H1 (cell line): Measurements from ENCODE around the gene RMP24.

Source experiments
- CTCF ChIA-PET: fragments of 300-600 bp; sonication (Branson Sonifier 250); formaldehyde crosslinking; loops from one replicate; lab custom pipeline; 2021; ENCODE audit not compliant: partially characterized antibody; lab: Charles Lee
- POLR2A ChIA-PET: fragments of 300-600 bp; sonication (Branson Sonifier 250); formaldehyde crosslinking; loops from one replicate; lab custom pipeline; 2021; ENCODE audit warnings: inconsistent platforms; ENCODE audit not compliant: partially characterized antibody; lab: Charles Lee
- DNase-seq, 2 experiments: peaks; one replicate each; pipeline versions ENCODE4 v3.0.0 to v3.0.0-alpha.2; 2010 to 2022; ENCODE audit warnings: low spot score in 2 of 2, low read depth in 1 of 2, mixed read lengths in 1 of 2
- FAIRE-seq: peaks from 2 replicates; lab custom pipeline; 2011; peaks lifted over from hg19 to GRCh38; lab: Jason Lieb, UNC
- H2AFZ ChIP-seq: 2 replicates; pipeline ENCODE4 v1.8.1; 2012; ENCODE audit warnings: low read length, inconsistent platforms
- H2AK5ac ChIP-seq: 2 replicates; pipeline ENCODE4 v1.6.1; 2013; ENCODE audit warnings: low read depth, low read length
- H2BK120ac ChIP-seq: replicated peaks from 2 replicates; pipeline ENCODE3; 2013; ENCODE audit warnings: low read depth, low read length, inconsistent platforms
- H2BK12ac ChIP-seq: 2 replicates; pipeline ENCODE4 v1.6.1; 2013; ENCODE audit warnings: low read depth, low read length
- H2BK15ac ChIP-seq: 2 replicates; pipeline ENCODE4 v1.6.1; 2013; ENCODE audit warnings: low read length
- H2BK20ac ChIP-seq: 2 replicates; pipeline ENCODE4 v1.6.1; 2013; ENCODE audit warnings: low read length
- H2BK5ac ChIP-seq: 2 replicates; pipeline ENCODE4 v1.6.1; 2013; ENCODE audit warnings: low read depth, low read length
- H3K14ac ChIP-seq: 2 replicates; pipeline ENCODE4 v1.6.1; 2013; ENCODE audit warnings: inconsistent platforms; ENCODE audit not compliant: insufficient read length
- H3K18ac ChIP-seq: 2 replicates; pipeline ENCODE4 v1.6.1; 2013; ENCODE audit warnings: low read length; ENCODE audit errors: extremely low read depth
- H3K23ac ChIP-seq: 2 replicates; pipeline ENCODE4 v1.6.1; 2013; ENCODE audit warnings: inconsistent platforms; ENCODE audit not compliant: insufficient read length
- H3K23me2 ChIP-seq: 2 replicates; pipeline ENCODE4 v1.6.1; 2013; ENCODE audit warnings: low read depth, low read length
- H3K27ac ChIP-seq: 2 replicates; pipeline ENCODE4 v1.6.1; 2011; ENCODE audit warnings: low read depth, low read length, inconsistent platforms
- H3K27me3 ChIP-seq, 4 experiments: replicated peaks in 1 of 4; 1 replicate in 1 of 4; 2 replicates in 3 of 4; pipeline versions ENCODE4 v1.6.1 to v1.8.1; 2011 to 2013; ENCODE audit warnings: low read length in 3 of 4, mild to moderate bottlenecking in 3 of 4, inconsistent platforms in 2 of 4, mixed read lengths in 2 of 4, moderate library complexity in 1 of 4; ENCODE audit not compliant: control insufficient read depth in 3 of 4, insufficient read depth in 3 of 4; ENCODE audit errors: extremely low read depth in 1 of 4
- H3K36me3 ChIP-seq, 4 experiments: 2 replicates each; pipeline versions ENCODE4 v1.6.1 to v1.8.1; 2011 to 2013; ENCODE audit warnings: mild to moderate bottlenecking in 4 of 4, low read length in 3 of 4, moderate library complexity in 2 of 4, control low read depth in 1 of 4, inconsistent platforms in 1 of 4; ENCODE audit not compliant: insufficient read depth in 4 of 4, control insufficient read depth in 2 of 4
- H3K4ac ChIP-seq: replicated peaks from 2 replicates; pipeline ENCODE3; 2013; ENCODE audit warnings: low read length, low read depth, mixed read lengths, inconsistent platforms; ENCODE audit not compliant: insufficient read length
- H3K4me1 ChIP-seq, 4 experiments: replicated peaks in 1 of 4; 1 replicate in 1 of 4; 2 replicates in 3 of 4; pipeline versions ENCODE4 v1.6.1 to v1.8.1; 2011 to 2013; ENCODE audit warnings: low read length in 3 of 4, inconsistent platforms in 2 of 4, mixed read lengths in 1 of 4; ENCODE audit not compliant: insufficient read depth in 4 of 4, control insufficient read depth in 3 of 4
- H3K4me2 ChIP-seq, 2 experiments: 2 replicates each; pipeline versions ENCODE4 v1.6.1 to v1.8.1; 2011 to 2013; ENCODE audit warnings: low read depth in 2 of 2, low read length in 2 of 2, control low read depth in 1 of 2, inconsistent platforms in 1 of 2, mild to moderate bottlenecking in 1 of 2; ENCODE audit not compliant: insufficient read depth in 1 of 2
- H3K4me3 ChIP-seq, 4 experiments: fragments of 200-600, 300-600 bp in 1 of 4; sonication (generic), shearing (Covaris generic), sonication (Bioruptor Twin) in 1 of 4; 2 replicates each; pipeline versions ENCODE4 v1.5.1 to v1.8.1; 2011 to 2016; ENCODE audit warnings: low read length in 4 of 4, low read depth in 3 of 4, control low read depth in 2 of 4, inconsistent platforms in 2 of 4, mild to moderate bottlenecking in 2 of 4, mixed read lengths in 1 of 4, moderate library complexity in 1 of 4; ENCODE audit not compliant: insufficient read depth in 2 of 4; ENCODE audit errors: extremely low read depth in 1 of 4
- H3K56ac ChIP-seq: replicated peaks from 2 replicates; pipeline ENCODE3; 2013; ENCODE audit warnings: low read depth, mild to moderate bottlenecking, mixed read lengths, low read length, inconsistent platforms; ENCODE audit not compliant: insufficient read length
- H3K79me1 ChIP-seq: 2 replicates; pipeline ENCODE4 v1.6.1; 2013; ENCODE audit warnings: low read depth, low read length, control low read depth
- H3K79me2 ChIP-seq, 2 experiments: 2 replicates each; pipeline versions ENCODE4 v1.6.1 to v1.8.1; 2012 to 2013; ENCODE audit warnings: low read length in 2 of 2, mild to moderate bottlenecking in 2 of 2, inconsistent platforms in 1 of 2; ENCODE audit not compliant: insufficient read depth in 2 of 2, control insufficient read depth in 1 of 2
- H3K9ac ChIP-seq, 4 experiments: replicated peaks in 1 of 4; 1 replicate in 1 of 4; 2 replicates in 3 of 4; pipeline versions ENCODE4 v1.6.1 to v1.8.1; 2011 to 2013; ENCODE audit warnings: low read depth in 3 of 4, low read length in 3 of 4, control low read depth in 2 of 4, mild to moderate bottlenecking in 2 of 4, moderate library complexity in 2 of 4, inconsistent platforms in 1 of 4; ENCODE audit errors: extremely low read depth in 1 of 4
- H3K9me3 ChIP-seq, 2 experiments: 2 replicates each; pipeline versions ENCODE4 v1.6.1 to v1.8.1; 2012 to 2013; ENCODE audit warnings: mild to moderate bottlenecking in 2 of 2, moderate library complexity in 2 of 2, control low read depth in 1 of 2, inconsistent platforms in 1 of 2, low read depth in 1 of 2, low read length in 1 of 2, mixed read lengths in 1 of 2; ENCODE audit not compliant: insufficient read depth in 2 of 2
- H4K20me1 ChIP-seq, 2 experiments: replicated peaks in 1 of 2; 2 replicates each; pipeline versions ENCODE3 to v1.8.1; 2011 to 2013; ENCODE audit warnings: inconsistent platforms in 2 of 2, low read length in 2 of 2, mild to moderate bottlenecking in 1 of 2; ENCODE audit not compliant: insufficient read depth in 2 of 2, control insufficient read depth in 1 of 2
- H4K5ac ChIP-seq: 2 replicates; pipeline ENCODE4 v1.6.1; 2013; ENCODE audit warnings: low read length, low read depth, mixed read lengths, inconsistent platforms; ENCODE audit not compliant: insufficient read length
- H4K8ac ChIP-seq: 2 replicates; pipeline ENCODE4 v1.8.0; 2013; ENCODE audit warnings: mild to moderate bottlenecking, moderate library complexity, low read length, inconsistent platforms; ENCODE audit not compliant: insufficient read depth; ENCODE audit errors: extremely low read depth
- H4K91ac ChIP-seq: replicated peaks from 2 replicates; pipeline ENCODE3; 2013; ENCODE audit warnings: low read length, mixed read lengths, inconsistent platforms; ENCODE audit not compliant: insufficient read length
- CBX5 ChIP-seq: fragments of 300-800, 300-1000 bp; sonication (generic); IDR thresholded peaks from 2 replicates; pipeline ENCODE4 v1.7.1; 2016; ENCODE audit warnings: antibody characterized with exemption, low read length, low read depth
- CBX8 ChIP-seq: fragments of 300-800, 300-1000 bp; sonication (generic); IDR thresholded peaks from 2 replicates; pipeline ENCODE4 v1.7.1; 2016; ENCODE audit warnings: low read depth, low read length, borderline replicate concordance
- CHD2 ChIP-seq: IDR thresholded peaks from 2 replicates; pipeline ENCODE4 v1.6.1; 2012; ENCODE audit warnings: low read length, improper control_type of control experiment
- E2F6 ChIP-seq: IDR thresholded peaks from 2 replicates; pipeline ENCODE4 v1.6.1; 2012; ENCODE audit warnings: inconsistent platforms
- HDAC2 ChIP-seq, 2 experiments: fragments of 300-600 bp in 1 of 2; sonication (generic) in 1 of 2; IDR thresholded peaks; 2 replicates each; pipeline ENCODE4 v1.6.1; 2011 to 2012; ENCODE audit warnings: low read depth in 2 of 2, low read length in 2 of 2, mild to moderate bottlenecking in 2 of 2, moderate library complexity in 2 of 2, borderline replicate concordance in 1 of 2, inconsistent platforms in 1 of 2
- JUN ChIP-seq: IDR thresholded peaks from 2 replicates; pipeline ENCODE4 v1.6.1; 2011; ENCODE audit warnings: low read depth, mild to moderate bottlenecking, improper control_type of control experiment, low read length
- SUZ12 ChIP-seq: fragments of 200-600 bp; sonication (generic); IDR thresholded peaks from 2 replicates; pipeline ENCODE4 v1.6.1; 2012; ENCODE audit warnings: mild to moderate bottlenecking, inconsistent platforms, low read length, moderate library complexity, mixed read lengths
- TAF7 ChIP-seq: optimal IDR thresholded peaks from 2 replicates; pipeline ENCODE3; 2011; ENCODE audit warnings: low read depth, mild to moderate bottlenecking, inconsistent platforms, low read length, moderate library complexity, borderline replicate concordance
- ZNF274 ChIP-seq: IDR thresholded peaks from 2 replicates; pipeline ENCODE4 v1.7.0; 2012; ENCODE audit warnings: low read length, borderline replicate concordance; ENCODE audit errors: extremely low read depth
- WGBS, 2 experiments: shearing (Covaris generic) in 1 of 2; methylation state at CpG; one replicate each; pipeline versions ENCODE4 v1.1.6 to v1.1.7; 2013 to 2015; ENCODE audit warnings: low lambda C conversion rate in 2 of 2, mixed read lengths in 2 of 2, inconsistent platforms in 1 of 2, low coverage in 1 of 2, missing lambda C conversion rate in 1 of 2; ENCODE audit not compliant: insufficient replicate concordance in 2 of 2, insufficient coverage in 1 of 2, insufficient read length in 1 of 2; ENCODE audit errors: extremely low coverage in 1 of 2, missing lambda C conversion rate in 1 of 2; 5-methylcytosine and 5-hydroxymethylcytosine counted together

Gene RMP24

DNA sequence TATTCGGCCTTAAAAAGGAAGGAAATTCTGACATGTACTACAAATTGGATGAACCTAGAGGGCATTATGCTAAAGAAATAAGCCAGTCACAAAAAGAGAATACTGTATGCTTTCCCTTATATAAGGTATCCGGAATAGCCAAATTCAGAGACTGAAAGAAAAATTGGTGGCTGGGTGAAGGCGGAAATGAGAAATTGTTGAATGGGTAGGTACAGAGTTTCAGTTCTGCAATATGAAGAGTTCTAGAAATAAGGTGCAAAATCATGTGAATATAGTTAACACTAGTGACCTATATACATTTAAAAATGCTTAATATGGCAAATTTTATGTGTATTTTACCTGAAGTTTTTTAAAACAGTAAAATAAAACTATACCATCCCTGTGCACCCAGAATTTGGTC is 43.1 kb downstream of the RMP24 start:
- Histone ChIP-seq H3K4me3 (no peak overlapping the region), H3K56ac (no peak overlapping the region), H3K14ac (no peak overlapping the region), H4K8ac (no peak overlapping the region), H2BK120ac (no peak overlapping the region), H3K23ac (no peak overlapping the region), H3K4me2 (no peak overlapping the region), H4K91ac (no peak overlapping the region), H3K27me3 (no peaks in the 10 kb centered on the region), H3K9ac (no peak overlapping the region), H3K36me3 (no peaks in the 10 kb centered on the region), H3K4me1 (no peaks in the 10 kb centered on the region), H3K79me1 (no peaks in the 10 kb centered on the region), H2AFZ (no peak overlapping the region), H4K5ac (no peak overlapping the region), H3K23me2 (no peaks in the 10 kb centered on the region), H2BK20ac (no peak overlapping the region), H4K20me1 (peaks cover 0 to 1% of the 10 kb centered on the region in 2 experiments), H2AK5ac (no peak overlapping the region), H2BK12ac (no peak overlapping the region), H3K18ac (no peak overlapping the region), H2BK15ac (no peak overlapping the region), H3K79me2 (no peaks in the 10 kb centered on the region), H2BK5ac (no peak overlapping the region), H3K27ac (no peak overlapping the region), H3K9me3 (no peaks in the 10 kb centered on the region), H3K4ac (no peak overlapping the region)
- CTCF ChIA-PET: interaction anchor here (0.7 to 3.6 kb wide), 3 partner anchors 9 to 80 kb away, joined by 3 to 29 read pairs (median 11); no protein-coding TSS in a partner anchor
- WGBS, 2 experiments: 90 to 100% methylated on average over 1 to 3 of the region's 3 CpGs
- TF ChIP-seq E2F6 (no peak), CHD2 (no peak), ZNF274 (no peak), TAF7 (no peak), CBX5 (no peak), HDAC2 (IDR thresholded peaks at IDR 0.05; ENCODE audit: borderline replicate concordance in 1 of 2, low read depth in 2 of 2, low read length in 2 of 2) (no peak), SUZ12 (no peak), JUN (no peak), CBX8 (no peak)
- POLR2A ChIA-PET: no interaction called here
- no peak for DNase-seq
- FAIRE-seq: no peak
